Stimulated activated CD8-positive, alpha-beta memory T cell treated with anti-CD3 and anti-CD28 coated beads, Interleukin-12 subunit alpha, Interleukin-12 subunit beta, amount 100 ng/mL, for 24 hours (primary cell): Measurements from ENCODE around the gene PHF13.

Experiments
- DNase-seq: peaks from one replicate; pipeline ENCODE4 v3.0.0-alpha.2; 2020; ENCODE audit errors: extremely low read depth

The PHF13 gene

DNA sequence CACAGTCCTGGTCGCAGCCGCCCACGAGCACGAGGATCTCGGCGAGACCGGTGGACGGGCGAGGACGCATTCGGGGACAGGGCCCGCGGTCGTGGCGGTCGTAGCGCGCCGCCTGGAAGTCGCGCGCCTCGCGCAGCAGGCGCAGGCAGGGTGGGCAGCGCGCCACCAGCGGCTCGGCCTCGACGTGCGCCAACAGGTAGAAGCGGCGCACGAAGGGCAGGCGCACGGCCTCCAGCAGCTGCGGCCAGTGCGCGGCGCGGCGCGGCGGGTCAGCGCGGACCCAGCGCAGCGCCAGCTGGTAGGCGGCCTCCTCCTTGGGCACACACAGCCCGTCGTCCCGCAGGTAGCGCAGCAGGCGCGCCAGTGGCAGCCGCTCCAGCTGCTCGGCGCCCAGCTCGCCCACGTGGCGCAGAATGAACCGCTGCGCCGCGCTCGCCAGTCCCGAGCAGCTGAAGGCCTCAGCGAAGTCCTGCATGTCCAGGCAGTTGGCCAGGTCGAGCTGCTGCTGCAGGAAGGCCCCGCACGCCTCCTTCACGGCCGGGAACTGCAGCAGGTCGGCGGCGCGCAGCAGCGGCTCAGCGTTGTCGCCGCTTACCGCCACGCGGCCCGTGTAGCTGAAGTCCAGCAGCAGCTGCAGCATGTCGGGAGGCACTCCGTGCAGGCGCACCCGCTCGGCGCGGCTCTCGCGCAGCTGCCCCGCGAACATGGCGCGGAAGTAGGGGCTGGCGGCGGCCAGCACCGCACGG is 11.4 kb upstream of the PHF13 start:
- DNase-seq, result no peak

DNA sequence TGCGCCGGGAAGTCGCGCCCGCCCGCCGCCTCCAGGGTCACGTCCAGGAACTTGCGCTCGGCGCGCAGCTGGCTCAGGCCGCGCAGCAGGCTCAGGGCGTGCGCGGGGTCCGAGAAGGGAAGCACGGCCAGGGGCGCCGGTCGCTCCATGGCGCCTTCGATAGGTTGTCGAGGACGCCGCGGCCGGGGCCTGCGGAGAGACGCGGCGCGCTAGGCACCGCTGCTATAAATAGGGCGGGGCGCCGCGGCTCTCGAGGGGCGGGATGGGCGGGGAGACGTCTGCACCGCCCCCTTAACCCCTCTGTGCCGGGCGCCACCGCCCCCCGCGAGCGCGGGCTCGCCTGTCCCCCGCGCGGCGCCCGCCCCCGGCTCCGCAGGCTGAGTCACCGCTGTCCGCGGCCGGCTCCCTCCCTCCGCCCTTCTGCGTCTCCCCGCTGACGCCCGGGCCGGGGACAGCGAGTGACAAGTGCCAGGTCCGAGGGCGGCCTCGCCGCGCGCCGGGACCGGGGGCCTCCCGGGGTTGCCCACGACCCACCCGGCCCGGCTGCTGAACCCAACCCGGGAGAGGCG is 10.8 kb upstream of the PHF13 start, which contains the start of gene KLHL21:
TSS of gene KLHL21 (minus strand) at position 201 of the 569 bp plus-strand sequence. CDS start at position 149, 52 bp downstream.
- peak; percentile 73 for DNase-seq

GRCh38 chr1:6603238-6603914 is 10.2 kb upstream of the PHF13 start:
- DNase-seq, result no peak

DNA sequence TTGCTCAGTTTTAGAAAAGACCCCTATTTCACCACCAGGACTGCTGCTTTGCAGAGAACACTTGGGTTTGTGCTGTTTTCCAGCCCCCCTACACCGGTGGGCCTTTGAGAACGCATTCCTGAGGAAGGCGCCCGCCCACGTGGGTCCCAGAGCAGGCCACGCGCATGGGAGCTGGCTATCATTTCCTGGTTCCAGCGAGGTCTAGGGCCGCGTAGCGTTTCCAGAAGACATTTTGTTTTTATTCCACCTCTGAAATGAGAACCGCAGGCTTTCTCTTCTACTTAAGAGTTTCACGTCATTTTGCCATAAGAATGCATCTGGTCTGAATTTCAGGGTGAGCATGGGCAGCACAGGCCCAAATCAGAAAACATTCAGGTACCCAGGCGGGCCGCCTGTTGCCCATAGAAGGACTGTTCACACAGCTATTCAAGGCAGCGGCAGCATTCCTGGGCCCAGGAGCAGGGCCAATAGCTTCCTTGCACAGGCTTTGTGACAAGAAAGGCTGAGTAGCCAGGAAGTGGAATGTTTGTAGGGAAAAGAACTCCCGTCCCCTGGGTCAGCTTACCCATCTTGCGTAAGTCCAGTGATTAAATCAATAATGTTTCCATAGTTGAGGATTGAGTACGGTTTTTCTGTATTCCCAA is 9.5 kb upstream of the PHF13 start:
- no peak for DNase-seq

DNA sequence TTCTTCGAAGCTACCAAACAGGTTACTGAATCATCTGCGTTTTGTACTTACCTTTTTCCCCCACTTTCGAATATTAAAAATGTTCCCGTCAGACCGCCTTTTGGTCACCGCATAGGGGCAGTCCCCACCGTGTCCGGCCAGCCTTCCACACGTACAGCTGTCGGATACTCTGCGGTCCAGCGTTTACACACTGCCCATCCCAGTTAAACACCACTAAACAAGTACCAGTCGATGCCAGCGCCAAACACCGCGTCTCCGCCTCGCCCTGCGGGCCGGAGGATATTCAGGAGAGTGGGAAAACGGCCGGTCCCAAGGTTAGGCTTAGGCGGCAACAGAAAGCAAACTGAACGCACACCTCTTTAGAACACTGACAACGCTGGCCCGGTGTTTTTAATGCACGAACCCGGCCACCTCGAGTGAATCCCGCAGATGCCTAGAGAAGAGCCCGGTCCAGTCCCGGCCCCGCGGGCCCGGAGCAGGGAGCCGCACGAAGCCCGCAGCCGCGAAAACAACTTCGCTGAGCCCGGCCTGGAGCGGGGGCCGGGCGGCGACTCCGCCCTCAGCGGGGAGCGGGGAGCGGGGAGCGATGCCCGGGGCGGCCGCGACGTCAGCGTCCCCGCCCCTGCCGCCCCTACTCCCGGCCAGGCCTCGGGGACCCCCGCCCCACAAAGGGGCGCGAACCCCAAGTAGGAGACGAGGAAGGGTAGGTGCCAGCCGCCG is 730 bp upstream of the PHF13 start:
- no peak for DNase-seq

GRCh38 chr1:6614019-6614928 is 743 bp downstream of the PHF13 start:
- DNase-seq, result no peak

- DNase-seq, result no peak
Measured at GRCh38 chr1:6614929-6615785, 1.6 kb downstream of the PHF13 start.

GRCh38 chr1:6619045-6619444 is 5.5 kb downstream of the PHF13 start:
- no peak for DNase-seq

DNA sequence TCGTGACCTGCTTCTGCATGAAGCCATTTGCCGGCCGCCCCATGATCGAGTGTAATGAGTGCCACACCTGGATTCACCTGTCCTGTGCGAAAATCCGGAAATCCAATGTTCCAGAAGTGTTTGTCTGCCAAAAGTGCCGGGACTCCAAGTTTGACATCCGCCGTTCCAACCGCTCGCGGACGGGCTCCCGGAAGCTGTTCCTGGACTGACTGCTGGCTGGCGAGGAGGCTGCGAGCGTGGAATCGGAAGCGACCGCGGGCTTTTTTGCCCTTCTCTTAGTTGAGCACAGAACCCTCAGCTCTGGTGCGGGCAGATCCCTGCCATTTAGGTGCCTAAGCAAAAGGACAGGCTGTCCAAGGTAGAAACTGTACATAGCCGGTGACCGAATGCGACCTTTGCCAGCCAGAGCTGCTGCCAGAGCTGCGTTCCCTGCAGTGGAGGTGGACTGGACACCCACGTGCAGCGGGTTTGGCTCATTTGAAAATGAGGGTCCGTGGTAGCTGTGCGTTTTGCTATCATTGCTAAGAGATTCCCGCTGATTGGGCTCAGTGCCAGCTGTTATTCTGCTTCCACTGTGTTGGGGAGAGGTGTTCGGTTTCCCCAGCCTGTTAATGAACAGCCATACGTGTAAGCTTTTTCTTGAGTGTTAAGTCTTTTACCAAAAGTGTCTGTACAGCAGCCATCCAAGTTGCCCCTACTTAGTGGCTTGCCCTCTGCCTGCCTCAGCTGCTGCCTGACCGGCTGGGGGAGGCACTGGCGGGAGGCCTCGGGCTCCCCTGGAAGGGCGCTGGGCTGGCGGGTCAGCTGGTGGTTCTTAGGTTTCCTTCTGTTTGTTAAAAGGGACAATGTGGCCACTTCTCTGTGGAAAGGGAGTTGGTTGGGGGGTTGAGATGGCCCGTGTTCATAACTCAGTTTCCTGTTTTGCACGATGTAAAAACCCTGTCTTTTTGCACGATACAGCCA is 8.2 kb downstream of the PHF13 start:
- no peak for DNase-seq

DNA sequence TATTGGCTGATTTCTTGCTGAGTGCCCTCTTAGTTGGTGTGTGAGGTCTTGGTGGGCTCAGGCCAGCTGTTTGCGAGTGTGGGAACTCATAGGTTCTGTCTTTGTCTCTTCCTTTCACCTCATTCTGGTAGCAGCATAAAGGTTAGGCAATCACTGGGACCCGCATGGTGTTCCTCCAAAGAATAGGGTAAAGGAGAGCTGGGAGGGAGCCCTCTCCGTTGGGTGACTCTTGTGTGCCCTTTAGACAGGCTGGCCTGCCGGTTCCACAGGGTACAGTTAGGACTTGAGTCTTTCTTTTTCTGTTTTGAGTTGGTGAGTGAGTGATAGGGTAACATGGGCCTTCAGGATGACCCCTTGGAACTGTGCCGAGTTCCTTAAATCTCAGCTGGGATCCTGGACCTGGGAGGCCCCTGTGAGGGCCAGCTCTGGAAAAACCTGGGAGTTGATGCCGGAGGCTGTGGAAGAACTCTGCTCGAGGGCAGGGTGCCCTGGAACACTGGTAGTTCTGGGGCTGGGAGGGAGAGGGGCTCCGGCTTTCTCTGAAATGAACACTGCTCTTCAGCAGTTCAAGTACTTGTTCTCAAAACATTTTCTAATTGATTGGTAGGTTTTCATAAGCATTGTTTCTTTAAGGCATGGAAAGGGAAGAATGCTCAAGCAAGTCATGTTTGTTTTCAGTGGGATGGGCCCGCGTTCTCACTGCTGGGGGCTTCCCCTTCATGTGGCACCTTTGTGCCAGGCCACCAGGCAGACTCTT is 9.0 kb downstream of the PHF13 start:
- DNase-seq, result no peak

- no peak for DNase-seq
Measured at GRCh38 chr1:6623269-6623965, 9.9 kb downstream of the PHF13 start.

DNA sequence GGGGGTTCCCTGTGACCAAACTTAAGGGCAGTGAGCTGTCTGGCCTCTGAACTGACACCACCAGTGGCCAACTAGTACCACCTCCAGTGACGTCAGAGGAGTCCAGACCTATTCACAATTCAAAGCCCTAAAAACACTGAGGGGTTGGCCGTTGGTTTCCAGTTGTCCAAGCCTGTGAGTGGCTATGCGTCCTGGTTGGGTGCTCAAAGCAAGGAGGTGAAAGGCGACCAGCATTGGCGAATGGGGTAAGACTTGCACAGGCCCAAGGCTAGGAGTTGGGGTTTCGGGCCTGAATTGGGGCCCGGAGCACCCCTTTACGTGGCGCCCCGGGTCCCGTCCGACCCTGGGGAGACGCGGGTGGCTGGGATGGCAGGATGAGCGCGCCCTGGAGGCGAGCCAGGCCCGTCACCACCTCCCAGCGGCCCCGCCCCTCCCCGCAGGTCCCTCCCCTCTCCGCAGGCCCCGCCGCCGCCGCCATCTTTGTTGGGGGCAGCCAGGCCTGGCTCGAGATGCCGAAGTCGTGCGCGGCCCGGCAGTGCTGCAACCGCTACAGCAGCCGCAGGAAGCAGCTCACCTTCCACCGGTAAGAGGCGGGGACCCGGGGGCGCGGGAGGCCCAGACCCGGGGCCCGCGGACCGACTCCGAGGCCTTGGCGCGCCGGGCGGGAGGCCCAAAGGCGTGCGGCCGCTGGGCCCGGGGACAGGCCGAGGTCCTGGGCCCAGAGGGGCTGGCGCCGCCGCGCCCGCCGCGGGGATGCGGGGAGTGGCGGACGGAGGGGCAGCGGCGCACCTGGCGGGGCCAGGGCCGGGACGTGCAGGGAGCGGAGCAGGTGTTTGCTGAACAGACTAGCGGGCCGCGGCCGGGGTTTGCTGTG is 11.4 kb downstream of the PHF13 start, which contains the start of gene THAP3:
TSS of gene THAP3 (plus strand) at position 159 of the 874 bp plus-strand sequence. CDS start at position 510, 351 bp downstream.
- peak; percentile 74 for DNase-seq

DNA sequence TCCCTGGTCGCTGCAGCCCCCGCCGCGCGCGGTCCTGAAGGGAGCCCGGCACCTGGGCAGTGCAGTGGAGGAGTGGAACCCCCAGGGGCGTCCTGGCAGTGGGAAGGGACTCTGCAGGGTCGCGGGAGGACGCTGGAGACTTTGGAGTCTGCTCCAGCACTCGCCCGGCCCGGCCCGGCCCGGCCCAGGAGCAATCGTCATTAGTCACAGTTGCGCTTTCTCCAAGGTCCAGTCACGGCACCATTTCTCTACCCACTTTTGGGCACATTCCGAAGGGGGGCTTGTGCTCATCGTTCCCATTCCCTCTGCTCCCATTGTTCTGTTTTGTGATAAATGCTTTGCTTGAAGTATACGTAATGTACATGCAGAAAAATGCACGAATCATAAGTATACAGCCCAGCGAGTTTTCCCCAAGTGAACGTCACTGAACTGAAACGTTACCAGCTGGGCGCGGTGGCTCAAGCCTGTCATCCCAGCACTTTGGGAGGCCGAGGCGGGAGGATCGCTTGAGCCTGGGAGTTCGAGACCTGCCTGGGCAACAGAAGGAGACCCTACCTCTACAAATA is 12.1 kb downstream of the PHF13 start:
- DNase-seq, result no peak

- no peak for DNase-seq
Measured at GRCh38 chr1:6627031-6627430, 13.5 kb downstream of the PHF13 start.

DNA sequence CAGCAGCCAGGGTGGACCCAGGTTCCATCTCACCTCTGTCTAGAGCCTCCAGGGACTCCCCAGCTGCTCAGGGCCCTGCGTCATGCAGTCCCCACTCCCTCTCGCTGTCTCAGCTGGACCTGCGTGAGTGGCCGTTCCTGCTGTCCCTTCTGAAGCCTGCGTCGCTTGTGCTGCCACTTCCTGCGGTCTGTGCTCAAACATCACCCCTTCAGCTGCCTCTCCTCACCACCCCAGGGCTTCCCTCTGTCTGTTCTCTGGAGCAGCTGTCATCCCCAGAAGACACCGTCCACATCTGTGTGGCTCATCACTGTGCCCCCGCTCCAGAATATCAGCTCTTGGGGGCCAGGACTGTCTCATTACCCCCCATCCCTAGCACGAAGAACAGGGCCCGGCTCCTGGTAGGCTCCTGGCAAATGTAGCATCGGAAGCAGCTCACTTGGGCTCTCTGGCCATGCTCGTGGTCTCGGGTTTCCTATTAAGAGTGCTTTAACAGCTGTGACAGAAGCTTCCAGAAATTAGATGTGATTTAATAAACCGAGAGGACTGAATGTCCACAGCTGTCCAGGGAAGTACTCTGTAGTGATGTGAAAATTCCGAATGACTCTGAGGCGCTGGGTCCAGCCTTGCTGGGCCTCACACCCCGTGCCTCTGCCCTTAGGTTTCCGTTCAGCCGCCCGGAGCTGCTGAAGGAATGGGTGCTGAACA is 14.5 kb downstream of the PHF13 start:
- no peak for DNase-seq
